Choroid plexus epithelial cell (primary cell): ENCODE data around the gene INAFM2.

Source experiments
- DNase-seq: peaks from one replicate; pipeline ENCODE4 v3.0.0-alpha.2; 2010; ENCODE audit warnings: low read depth
- H3K4me3 ChIP-seq: 2 replicates; pipeline ENCODE4 v1.5.1; 2011; ENCODE audit warnings: low read depth, mild to moderate bottlenecking, control low read depth, low read length, moderate library complexity
- CTCF ChIP-seq: conservative IDR thresholded peaks from 2 replicates; pipeline ENCODE4 v1.5.1; 2011; ENCODE audit warnings: low read depth, mild to moderate bottlenecking, control low read depth, inconsistent platforms, low read length, moderate library complexity

The INAFM2 gene

GRCh38 chr15:40328176-40328575 is 4.7 kb downstream of the INAFM2 start:
- no peak for TF ChIP-seq CTCF
- no peak overlapping the region for H3K4me3 ChIP-seq
- DNase-seq = peak; percentile 86

- no peak overlapping the region for H3K4me3 ChIP-seq
- DNase-seq = no peak
- no peak for TF ChIP-seq CTCF
These were observed 5.3 kb downstream of the INAFM2 start for GRCh38 chr15:40328751-40329150.

GRCh38 chr15:40329804-40330203 is 6.3 kb downstream of the INAFM2 start:
- DNase-seq = peak; percentile 63
- TF ChIP-seq CTCF = no peak
- H3K4me3 ChIP-seq = no peak overlapping the region

DNA sequence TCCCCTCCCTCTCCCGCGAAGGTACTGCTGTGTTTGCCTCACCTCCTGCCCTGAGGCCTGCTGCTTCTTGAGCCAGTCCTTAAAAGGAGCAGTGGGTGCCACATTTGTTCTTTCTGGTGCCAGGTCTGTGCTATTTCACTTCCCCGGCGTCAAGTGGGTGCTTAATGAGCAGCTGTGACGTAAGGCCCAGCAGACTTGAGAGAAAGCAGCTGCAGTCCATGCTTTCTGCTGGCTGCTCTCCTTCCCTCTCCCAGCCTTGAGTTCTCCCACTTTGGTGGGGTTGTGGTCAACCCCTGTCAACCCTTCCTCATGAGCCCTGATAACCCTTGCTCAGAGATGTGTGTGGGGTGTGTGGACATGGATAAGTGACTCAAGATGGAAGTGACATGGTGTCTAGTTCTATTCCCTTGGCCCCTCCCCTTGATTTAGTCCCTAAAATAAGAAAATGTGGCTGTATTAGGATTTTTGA is 6.9 kb downstream of the INAFM2 start:
- TF ChIP-seq CTCF = no peak
- H3K4me3 ChIP-seq = no peak overlapping the region
- peak; percentile 55 for DNase-seq

DNA sequence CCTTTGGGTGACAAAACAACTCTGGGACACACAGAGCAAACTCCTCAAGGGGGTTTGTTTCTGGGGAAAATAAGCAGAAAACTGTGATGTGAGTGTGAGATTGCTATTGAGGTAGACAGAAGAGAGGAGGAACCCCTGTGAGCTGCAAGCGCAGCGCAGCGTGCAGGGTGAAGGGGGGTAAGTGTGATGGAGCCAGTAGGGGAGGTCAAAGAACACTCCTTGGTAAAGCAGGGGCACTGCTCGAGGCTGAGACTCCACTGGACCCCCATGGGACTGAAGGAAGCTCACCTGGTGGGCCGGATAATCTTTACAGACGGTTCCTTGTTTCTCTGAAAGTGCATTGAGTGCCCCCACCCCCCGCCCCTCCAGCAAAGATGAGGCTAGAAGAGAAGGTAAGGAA is 7.5 kb downstream of the INAFM2 start:
- TF ChIP-seq CTCF = no peak
- no peak for DNase-seq
- H3K4me3 ChIP-seq = no peak overlapping the region

DNA sequence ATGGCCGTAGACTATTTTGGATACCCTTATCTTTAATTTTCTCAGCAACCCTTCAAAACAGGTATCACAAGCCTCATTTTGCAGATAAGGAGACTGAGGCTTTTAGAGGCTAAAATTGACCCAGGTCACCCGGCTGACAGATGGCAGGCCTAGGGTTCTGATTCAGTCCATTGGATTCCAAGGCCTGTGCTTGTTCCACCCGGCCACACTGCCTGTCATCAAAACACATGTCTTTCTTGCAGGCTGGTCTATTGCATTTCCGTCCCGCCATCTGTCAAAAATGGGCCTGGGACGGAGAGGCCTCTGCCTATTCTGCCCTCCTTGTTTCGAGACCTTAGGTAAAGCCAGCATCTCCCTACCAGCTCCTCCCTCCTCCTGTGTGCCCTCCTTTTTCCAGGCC is 8.1 kb downstream of the INAFM2 start:
- no peak for DNase-seq
- no peak for TF ChIP-seq CTCF

DNA sequence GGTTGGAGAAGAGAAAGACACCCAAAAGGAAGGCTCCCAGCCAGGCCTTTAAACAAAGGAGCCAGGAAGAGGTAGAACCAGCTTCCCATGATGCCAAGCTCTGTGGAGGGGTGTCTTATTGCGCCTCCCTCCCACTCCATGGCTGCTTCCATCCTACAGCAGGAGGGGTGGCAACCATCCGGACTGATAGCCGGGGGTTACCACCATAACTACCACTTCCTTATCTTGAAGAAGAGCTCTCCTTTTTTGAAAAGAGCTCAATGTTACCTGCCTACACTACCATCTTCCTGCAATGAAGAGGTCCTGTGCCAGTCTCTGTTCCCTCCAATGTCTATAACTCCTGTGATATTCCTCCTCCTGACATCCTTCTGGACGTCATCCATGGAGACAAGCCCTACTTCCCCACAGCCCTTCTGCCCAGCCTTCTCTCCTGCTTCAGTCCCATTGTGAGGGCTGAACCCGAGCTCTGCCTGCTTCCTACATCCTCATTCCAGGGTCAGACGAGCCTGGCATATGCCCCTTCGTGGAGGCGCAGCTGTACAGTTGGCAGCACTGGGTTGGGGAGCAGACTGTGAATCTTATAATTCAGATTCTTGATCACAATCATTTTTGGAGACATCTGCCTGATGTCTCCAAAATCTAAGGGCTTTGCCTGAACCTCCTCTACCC is 8.8 kb downstream of the INAFM2 start:
- DNase-seq = no peak
- no peak overlapping the region for H3K4me3 ChIP-seq
- TF ChIP-seq CTCF = no peak

More for the DNA sequence above, 8.1 kb downstream of the INAFM2 start:
- no peak overlapping the region for H3K4me3 ChIP-seq
